ENCODE data around the gene ROBO4.

ROBO4 gene

DNA sequence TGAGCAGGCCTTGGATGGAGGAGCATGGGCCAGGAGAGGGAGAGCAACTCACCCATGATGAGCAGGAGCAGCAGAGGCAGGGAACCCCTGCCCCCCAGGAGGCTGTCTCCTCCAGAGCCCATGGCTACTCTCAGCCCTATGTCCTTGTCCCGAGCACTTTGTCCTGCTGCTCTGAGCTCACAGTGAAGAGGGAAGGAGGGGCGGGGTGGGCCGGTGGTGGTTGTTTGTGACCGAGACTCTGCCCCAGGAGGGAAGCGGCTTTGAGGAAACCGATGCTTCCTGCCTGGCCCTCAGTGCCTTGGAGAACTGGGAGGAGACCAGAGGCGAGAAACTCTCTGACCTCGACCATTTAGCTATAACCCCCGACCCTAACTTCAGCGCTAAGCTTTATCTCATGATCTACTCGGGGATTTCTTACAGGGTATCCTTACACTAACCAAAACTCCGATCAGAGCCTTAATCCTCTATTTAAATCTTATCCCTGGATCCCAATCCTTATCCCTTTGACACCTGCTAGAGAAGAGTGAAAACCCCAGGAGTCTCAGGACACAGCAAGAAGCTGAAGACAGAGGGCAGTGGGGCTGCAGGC lies at the start of gene ROBO4:
ROBO4 (minus strand) TSS at position 192 of the 589 bp plus-strand sequence; CDS start at position 122, 70 bp downstream.
- in situ Hi-C loops (cut with MboI; ENCODE audit: low sequenced_read_pairs), result no loop called here

DNA sequence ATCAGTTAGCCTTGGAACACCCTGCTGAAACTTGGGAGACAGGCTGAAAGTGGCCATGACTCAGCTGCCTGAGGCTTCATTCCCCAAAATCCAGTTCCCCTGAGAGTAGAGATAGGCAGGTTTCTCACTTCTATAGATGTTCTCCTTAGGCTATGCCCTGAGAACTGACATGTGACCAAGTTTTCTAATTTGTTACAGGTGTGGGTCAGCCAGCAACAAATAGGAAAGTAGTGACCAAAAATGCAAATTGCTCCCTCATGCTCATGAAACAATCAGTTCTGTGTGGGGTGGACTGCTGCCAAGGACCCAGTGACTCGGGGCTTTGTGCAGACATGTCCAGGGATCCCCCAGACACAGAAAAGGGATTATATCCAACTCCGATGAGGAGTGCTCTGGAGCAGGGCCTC lies 49.1 kb upstream of the ROBO4 start:
- in situ Hi-C loops (cut with MboI; ENCODE audit: low sequenced_read_pairs), result no loop called here

GRCh38 chr11:124945826-124946225 lies 48.2 kb upstream of the ROBO4 start:
- in situ Hi-C loops (cut with MboI; ENCODE audit: low sequenced_read_pairs), result no loop called here

GRCh38 chr11:124944565-124944964 lies 46.9 kb upstream of the ROBO4 start:
- in situ Hi-C loops (cut with MboI; ENCODE audit: low sequenced_read_pairs), result no loop called here

DNA sequence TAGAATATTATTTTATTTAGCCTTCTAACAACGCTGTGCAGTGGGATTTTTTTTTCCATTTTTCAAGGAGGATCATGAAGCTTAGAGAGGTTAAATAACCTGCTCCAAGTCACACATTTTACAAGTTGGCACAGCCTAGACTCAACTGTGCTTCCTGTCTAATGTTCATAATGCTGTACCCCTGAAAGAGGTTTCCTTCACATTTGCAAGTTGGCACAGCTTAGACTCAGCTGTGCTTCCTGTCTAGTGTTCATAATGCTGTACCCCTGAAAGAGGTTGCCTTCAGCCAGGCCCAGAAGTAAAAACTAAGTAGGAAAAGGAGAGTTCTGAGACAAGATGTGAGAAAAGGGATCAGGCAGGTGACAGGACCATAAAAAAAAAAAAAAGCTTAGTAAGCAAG lies 46.1 kb upstream of the ROBO4 start:
- in situ Hi-C loops (cut with MboI; ENCODE audit: low sequenced_read_pairs), result no loop called here

- in situ Hi-C loops (cut with MboI; ENCODE audit: low sequenced_read_pairs), result no loop called here
Observed at GRCh38 chr11:124943254-124943616, 45.6 kb upstream of the ROBO4 start.

- in situ Hi-C loops (cut with MboI; ENCODE audit: low sequenced_read_pairs), result no loop called here
Observed at GRCh38 chr11:124942466-124943253, 45.0 kb upstream of the ROBO4 start.

DNA sequence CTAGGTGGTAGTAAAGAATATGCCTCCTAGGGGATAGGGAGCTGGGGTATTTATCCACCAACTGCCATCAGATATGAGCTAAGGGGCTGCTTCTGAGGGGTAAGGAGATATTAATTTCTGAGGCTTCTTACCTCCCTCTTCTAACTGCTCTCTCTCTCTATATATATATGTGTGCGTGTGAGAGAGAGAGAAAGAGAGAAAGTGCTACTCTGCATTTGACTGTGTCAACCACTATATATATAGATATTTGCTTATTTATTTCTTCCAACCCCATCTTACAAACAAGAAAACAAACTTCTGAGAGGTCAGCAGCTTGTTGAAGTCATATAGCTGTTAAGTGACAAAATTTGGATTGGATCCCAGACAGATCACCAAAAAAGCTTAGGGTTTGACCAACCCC lies 44.0 kb upstream of the ROBO4 start:
- in situ Hi-C loops (cut with MboI; ENCODE audit: low sequenced_read_pairs), result no loop called here

DNA sequence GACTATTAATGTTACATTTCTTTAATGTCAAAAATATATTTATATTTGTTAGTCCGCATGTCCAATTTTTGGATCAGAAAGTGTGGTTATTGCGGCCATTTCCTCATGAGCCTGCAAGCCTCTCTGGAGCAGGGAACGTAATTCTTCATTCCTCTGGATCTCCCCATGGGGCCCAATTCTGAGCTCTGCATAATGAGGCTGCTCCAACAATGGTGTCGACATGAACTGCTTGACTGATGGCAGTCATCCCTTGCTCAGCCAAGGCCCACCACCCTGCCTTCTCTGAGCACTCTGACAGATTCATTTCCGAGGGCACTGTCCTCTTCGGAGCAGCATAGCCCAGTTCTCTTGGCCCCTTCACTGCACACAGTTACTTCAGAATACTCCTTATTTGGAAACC lies 41.3 kb upstream of the ROBO4 start:
- in situ Hi-C loops (cut with MboI; ENCODE audit: low sequenced_read_pairs), result no loop called here

- in situ Hi-C loops (cut with MboI; ENCODE audit: low sequenced_read_pairs), result no loop called here
Observed at GRCh38 chr11:124938206-124938765, 40.6 kb upstream of the ROBO4 start.

DNA sequence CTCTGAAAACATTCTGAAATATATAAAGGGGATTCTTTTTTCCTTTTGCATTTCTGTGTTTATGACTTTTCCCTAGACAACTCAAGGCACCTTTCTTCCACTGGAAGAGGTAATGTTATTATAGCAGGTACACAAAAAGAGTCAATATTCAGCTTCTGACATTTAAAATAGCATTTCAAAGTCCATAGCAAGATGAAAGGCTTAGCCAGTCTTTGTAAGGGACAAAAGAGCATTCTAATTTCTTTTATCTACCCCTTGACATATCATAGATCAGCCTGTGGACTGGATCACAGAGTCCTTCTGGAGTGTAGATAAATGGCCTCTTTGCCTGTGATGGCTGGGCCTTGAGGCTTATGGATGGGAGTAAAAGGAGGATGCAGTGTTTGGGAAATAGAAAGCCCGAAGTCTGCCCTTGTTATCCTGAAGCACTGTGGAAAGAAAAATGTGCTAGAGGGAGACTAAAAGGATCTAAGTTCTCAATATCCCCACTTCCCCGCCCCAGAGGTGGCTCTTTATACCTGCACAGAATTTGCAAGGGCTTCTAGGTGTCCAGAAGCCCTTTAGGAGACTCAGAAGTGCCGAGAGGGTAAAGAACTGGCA lies 39.8 kb upstream of the ROBO4 start:
- in situ Hi-C loops (cut with MboI; ENCODE audit: low sequenced_read_pairs), result no loop called here

DNA sequence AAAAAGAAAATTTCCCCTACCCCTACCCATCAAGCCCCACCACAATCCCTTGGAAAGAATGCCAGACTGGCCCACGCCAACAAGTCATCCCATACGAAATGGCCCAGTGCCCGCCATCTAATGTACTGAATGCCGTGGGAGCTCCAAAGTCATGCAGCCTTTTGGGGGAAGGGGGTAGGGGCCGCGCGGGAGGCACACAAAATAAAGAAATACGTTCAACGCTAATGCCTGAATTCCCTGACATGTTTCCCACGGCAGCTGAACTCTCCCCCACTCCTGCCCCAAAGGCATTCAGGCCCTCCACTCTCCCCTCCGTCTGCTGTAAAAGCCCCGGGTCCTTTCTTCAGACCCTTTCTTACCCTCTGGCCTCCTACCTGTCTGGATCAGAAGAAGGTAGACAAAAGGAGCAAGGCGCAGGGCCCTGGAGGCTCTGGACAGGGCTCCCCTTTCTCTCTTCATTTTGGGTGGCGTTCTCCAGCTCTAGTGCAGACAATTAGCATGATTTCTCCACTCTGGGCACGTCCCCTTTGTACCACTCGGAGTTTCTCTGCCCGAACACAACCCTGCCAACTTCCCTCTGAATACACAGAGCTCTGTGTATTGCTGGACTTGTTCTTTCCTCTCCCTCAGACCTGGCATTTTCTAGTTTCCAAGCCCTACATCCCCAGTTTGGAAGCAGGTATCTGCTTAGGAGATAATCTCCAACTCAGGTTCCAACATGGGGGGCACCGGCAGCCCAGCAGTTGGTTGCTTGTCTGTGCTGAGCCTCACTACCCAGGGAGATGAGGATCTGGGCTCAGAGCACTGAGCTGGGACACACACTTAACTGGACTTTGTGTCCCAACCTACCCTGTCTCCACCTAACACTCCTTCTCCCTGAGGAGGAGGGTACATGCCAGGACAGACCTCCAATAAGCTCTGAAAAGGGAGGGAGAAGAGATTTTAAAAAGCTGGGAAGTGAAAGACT lies 38.2 kb upstream of the ROBO4 start, which contains the start of gene HEPACAM:
HEPACAM (minus strand) TSS at position 500 of the 967 bp plus-strand sequence; CDS start at position 459, 41 bp downstream.
- in situ Hi-C loops (cut with MboI; ENCODE audit: low sequenced_read_pairs), result no loop called here

GRCh38 chr11:124934862-124935547 lies 37.3 kb upstream of the ROBO4 start:
- in situ Hi-C loops (cut with MboI; ENCODE audit: low sequenced_read_pairs), result no loop called here

GRCh38 chr11:124930799-124931198 lies 33.1 kb upstream of the ROBO4 start:
- in situ Hi-C loops (cut with MboI; ENCODE audit: low sequenced_read_pairs), result no loop called here

DNA sequence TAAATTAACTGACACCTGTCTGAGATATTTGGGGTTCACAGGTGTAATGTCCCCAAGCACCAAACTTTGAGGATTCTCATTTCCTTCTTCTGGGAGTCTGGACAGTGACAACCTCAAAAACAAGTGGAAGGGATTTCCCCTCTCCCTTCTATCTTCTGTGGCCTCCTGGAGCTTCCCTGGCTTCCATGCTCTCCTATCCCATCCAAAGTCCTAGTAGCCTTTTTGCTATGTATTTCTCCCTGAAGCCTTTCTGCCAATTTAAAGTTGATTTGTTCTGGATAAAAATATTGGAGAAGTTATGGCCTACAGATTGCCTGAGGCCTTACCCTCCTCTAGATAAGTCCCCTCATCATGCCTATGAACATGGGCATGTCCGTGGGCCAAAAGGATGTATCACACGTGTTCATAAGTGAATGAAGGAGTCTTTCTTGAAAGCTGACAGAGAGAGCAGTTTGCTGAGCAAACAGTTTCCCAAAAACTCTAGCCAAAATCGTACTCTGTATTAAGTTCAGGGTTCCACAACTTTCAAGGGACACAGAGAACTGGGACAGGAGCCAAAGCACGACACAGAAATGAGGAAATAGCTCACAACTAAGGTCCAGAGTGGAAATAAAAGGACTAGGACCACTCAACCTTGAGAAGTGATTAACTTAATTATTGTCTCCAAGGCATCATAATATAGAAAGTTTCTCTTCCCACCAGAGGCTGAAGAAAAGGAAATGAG lies 31.4 kb upstream of the ROBO4 start:
- in situ Hi-C loops (cut with MboI; ENCODE audit: low sequenced_read_pairs), result no loop called here

- in situ Hi-C loops (cut with MboI; ENCODE audit: low sequenced_read_pairs), result no loop called here
Observed at GRCh38 chr11:124923296-124923695, 25.6 kb upstream of the ROBO4 start.

- in situ Hi-C loops (cut with MboI; ENCODE audit: low sequenced_read_pairs), result no loop called here
Observed at GRCh38 chr11:124922831-124923230, 25.2 kb upstream of the ROBO4 start.

- in situ Hi-C loops (cut with MboI; ENCODE audit: low sequenced_read_pairs), result no loop called here
Observed at GRCh38 chr11:124920870-124921609, 23.4 kb upstream of the ROBO4 start.

- in situ Hi-C loops (cut with MboI; ENCODE audit: low sequenced_read_pairs), result no loop called here
Observed at GRCh38 chr11:124920356-124920755, 22.7 kb upstream of the ROBO4 start.
